ENCODE results near the gene RNF19B.

- no peak for TF ChIP-seq CEBPB (IDR thresholded peaks at IDR 0.05)
- no peak for TF ChIP-seq JUN (IDR thresholded peaks at IDR 0.05)
- no peak for TF ChIP-seq KDM1A (IDR thresholded peaks at IDR 0.05; ENCODE audit: low read depth)
- TF ChIP-seq, protein P1, sequence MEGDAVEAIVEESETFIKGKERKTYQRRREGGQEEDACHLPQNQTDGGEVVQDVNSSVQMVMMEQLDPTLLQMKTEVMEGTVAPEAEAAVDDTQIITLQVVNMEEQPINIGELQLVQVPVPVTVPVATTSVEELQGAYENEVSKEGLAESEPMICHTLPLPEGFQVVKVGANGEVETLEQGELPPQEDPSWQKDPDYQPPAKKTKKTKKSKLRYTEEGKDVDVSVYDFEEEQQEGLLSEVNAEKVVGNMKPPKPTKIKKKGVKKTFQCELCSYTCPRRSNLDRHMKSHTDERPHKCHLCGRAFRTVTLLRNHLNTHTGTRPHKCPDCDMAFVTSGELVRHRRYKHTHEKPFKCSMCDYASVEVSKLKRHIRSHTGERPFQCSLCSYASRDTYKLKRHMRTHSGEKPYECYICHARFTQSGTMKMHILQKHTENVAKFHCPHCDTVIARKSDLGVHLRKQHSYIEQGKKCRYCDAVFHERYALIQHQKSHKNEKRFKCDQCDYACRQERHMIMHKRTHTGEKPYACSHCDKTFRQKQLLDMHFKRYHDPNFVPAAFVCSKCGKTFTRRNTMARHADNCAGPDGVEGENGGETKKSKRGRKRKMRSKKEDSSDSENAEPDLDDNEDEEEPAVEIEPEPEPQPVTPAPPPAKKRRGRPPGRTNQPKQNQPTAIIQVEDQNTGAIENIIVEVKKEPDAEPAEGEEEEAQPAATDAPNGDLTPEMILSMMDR (IDR thresholded peaks at IDR 0.05): no peak
- TF ChIP-seq RARB (CRISPR knock-in tag; IDR thresholded peaks at IDR 0.05): no peak
Measured at GRCh38 chr1:33003657-33004056, 39.0 kb upstream of the RNF19B start.
